HG03060 (cell line): ENCODE measurements around the gene NOS1AP.
A peak's percentile ranks its signal among the peaks of the same experiment; 100 is the strongest.
"Not testable (repeated sequence)": the region's sequence is repeated elsewhere in the genome, so short reads cannot be mapped to it uniquely, and the experiment has no call there.

Experiments
- ATAC-seq: cut with Tn5 transposase; IDR thresholded peaks from one replicate; pipeline ENCODE4 v1.9.1; 2021; ENCODE audit warnings: low read depth, moderate number of reproducible peaks; ENCODE audit not compliant: unreplicated experiment

The NOS1AP gene

GRCh38 chr1:162069334-162070093 lies at the start of gene NOS1AP:
Gene NOS1AP (plus strand): TSS chr1:162069691. CDS start chr1:162070178, 487 bp downstream.
- ATAC-seq, result peak; percentile 47

- ATAC-seq, result no peak
Measured at GRCh38 chr1:162020150-162020549, 49.3 kb upstream of the NOS1AP start.

- ATAC-seq, result no peak
Measured at GRCh38 chr1:162021124-162021523, 48.4 kb upstream of the NOS1AP start.

- no peak for ATAC-seq
Measured at GRCh38 chr1:162022626-162023025, 46.9 kb upstream of the NOS1AP start.

GRCh38 chr1:162023181-162023546 lies 46.3 kb upstream of the NOS1AP start:
- ATAC-seq, result no peak

- ATAC-seq, result no peak
Measured at GRCh38 chr1:162023547-162024501, 45.7 kb upstream of the NOS1AP start, which contains the start of gene OLFML2B. Gene OLFML2B (minus strand): TSS chr1:162023869. CDS start chr1:162023430, 439 bp downstream.

- ATAC-seq, result no peak
Measured at GRCh38 chr1:162025541-162025940, 44.0 kb upstream of the NOS1AP start.

GRCh38 chr1:162026881-162027280 lies 42.6 kb upstream of the NOS1AP start:
- no peak for ATAC-seq

GRCh38 chr1:162028726-162029125 lies 40.8 kb upstream of the NOS1AP start:
- peak; percentile 76 for ATAC-seq

- ATAC-seq, result no peak
Measured at GRCh38 chr1:162029157-162029556, 40.3 kb upstream of the NOS1AP start.

- no peak for ATAC-seq
Measured at GRCh38 chr1:162030759-162031280, 38.7 kb upstream of the NOS1AP start.

GRCh38 chr1:162033428-162033827 lies 36.1 kb upstream of the NOS1AP start:
- no peak for ATAC-seq

- no peak for ATAC-seq
Measured at GRCh38 chr1:162035241-162035640, 34.2 kb upstream of the NOS1AP start.

GRCh38 chr1:162036163-162036562 lies 33.3 kb upstream of the NOS1AP start:
- ATAC-seq, result no peak

- ATAC-seq, result no peak
Measured at GRCh38 chr1:162038624-162039023, 30.9 kb upstream of the NOS1AP start.

GRCh38 chr1:162040001-162040400 lies 29.5 kb upstream of the NOS1AP start:
- no peak for ATAC-seq

GRCh38 chr1:162040657-162041056 lies 28.8 kb upstream of the NOS1AP start:
- no peak for ATAC-seq

- ATAC-seq, result no peak
Measured at GRCh38 chr1:162042361-162042760, 27.1 kb upstream of the NOS1AP start.

GRCh38 chr1:162046921-162047320 lies 22.6 kb upstream of the NOS1AP start:
- ATAC-seq, result no peak

GRCh38 chr1:162053949-162054348 lies 15.5 kb upstream of the NOS1AP start:
- ATAC-seq, result not testable (repeated sequence)

- ATAC-seq, result no peak
Measured at GRCh38 chr1:162055062-162055461, 14.4 kb upstream of the NOS1AP start.
